Activated CD8-positive, alpha-beta memory T cell treated with anti-CD3 and anti-CD28 coated beads, Interleukin-2, amount 50 U/mL, for 1 hour (primary cell): ENCODE data around the gene KIF5B.

Source experiments
- DNase-seq: peaks from one replicate; pipeline ENCODE4 v3.0.0-alpha.2; 2020; ENCODE audit errors: extremely low read depth

The KIF5B gene

GRCh38 chr10:31961277-31962074 lies 94.7 kb downstream of the KIF5B start:
- no peak for DNase-seq

GRCh38 chr10:31959461-31960173 lies 96.6 kb downstream of the KIF5B start:
- DNase-seq: no peak
